Immature natural killer cell (primary cell): ENCODE data around the gene RSRC1. TPM values are rescaled to one million over a fixed set of nuclear protein-coding genes. Genes with fewer than 3 reads are reported as not detected.
A peak's percentile ranks its signal among the peaks of the same experiment; 100 is the strongest.
"Not testable (repeated sequence)": the region's sequence is repeated elsewhere in the genome, so short reads cannot be mapped to it uniquely, and the experiment has no call there.

Experiments used
- DNase-seq, 3 donors: peaks; one replicate each; pipeline ENCODE4 v3.0.0; 2022; ENCODE audit warnings: mixed read lengths in 1 of 3
- H3K27ac Mint-ChIP-seq, 6 donors: one replicate each; pipeline ENCODE4 v1.8.0; 2020; ENCODE audit warnings: mixed read lengths in 6 of 6, mild to moderate bottlenecking in 5 of 6, inconsistent platforms in 4 of 6, moderate library complexity in 3 of 6
- H3K27me3 Mint-ChIP-seq, 3 donors: one replicate each; pipeline ENCODE4 v1.8.0; 2020 to 2021; ENCODE audit warnings: low read depth in 3 of 3, mild to moderate bottlenecking in 3 of 3, mixed read lengths in 3 of 3, moderate library complexity in 3 of 3, inconsistent platforms in 1 of 3
- H3K36me3 Mint-ChIP-seq, 3 donors: one replicate each; pipeline ENCODE4 v1.8.0; 2020; ENCODE audit warnings: mixed read lengths in 3 of 3, inconsistent platforms in 2 of 3, mild to moderate bottlenecking in 2 of 3
- H3K4me1 Mint-ChIP-seq, 2 donors: one replicate each; pipeline ENCODE4 v1.8.0; 2020; ENCODE audit warnings: inconsistent platforms in 2 of 2, mild to moderate bottlenecking in 2 of 2, mixed read lengths in 2 of 2, moderate library complexity in 1 of 2
- H3K4me3 Mint-ChIP-seq, 5 donors: one replicate each; pipeline ENCODE4 v1.8.0; 2020; ENCODE audit warnings: mild to moderate bottlenecking in 5 of 5, mixed read lengths in 5 of 5, inconsistent platforms in 3 of 5, moderate library complexity in 3 of 5
- H3K9me3 Mint-ChIP-seq, 6 donors: one replicate each; pipeline ENCODE4 v1.8.0; 2020; ENCODE audit warnings: mild to moderate bottlenecking in 6 of 6, mixed read lengths in 6 of 6, inconsistent platforms in 4 of 6, moderate library complexity in 3 of 6
- polyA plus RNA-seq, 3 donors: library from polyadenylated mRNA; unstranded; fragments of 300-500 nt; fragmentation: Illumina TruSeq; gene quantifications; one replicate each; pipeline ENCODE4 v1.2.3, GENCODE V29; 2021

RSRC1 gene
- polyA plus RNA-seq, 3 donors from 2014 or later: 15.4 to 37.9 (median 37.1) TPM

- peaks cover 0 to 1% (median 0%) of the 10 kb centered on the region in 3 donors for H3K27me3 Mint-ChIP-seq
- no peak overlapping the region for H3K4me3 Mint-ChIP-seq
- H3K4me1 Mint-ChIP-seq: no peaks in the 10 kb centered on the region
- H3K36me3 Mint-ChIP-seq: peaks cover 17 to 37% (median 26%) of the 10 kb centered on the region in 3 donors
- no peak for DNase-seq
- H3K27ac Mint-ChIP-seq: no peak overlapping the region
- peaks cover 0 to 2% (median 0%) of the 10 kb centered on the region in 6 donors for H3K9me3 Mint-ChIP-seq
Observed at GRCh38 chr3:158279609-158280008, 169.7 kb downstream of the RSRC1 start.

GRCh38 chr3:158295771-158296170 is 185.9 kb downstream of the RSRC1 start:
- H3K27me3 Mint-ChIP-seq: no peaks in the 10 kb centered on the region
- no peak overlapping the region for H3K27ac Mint-ChIP-seq
- peaks cover 0 to 4% (median 3%) of the 10 kb centered on the region in 3 donors for H3K36me3 Mint-ChIP-seq
- H3K4me1 Mint-ChIP-seq: no peaks in the 10 kb centered on the region
- H3K4me3 Mint-ChIP-seq: no peak overlapping the region
- DNase-seq: no peak
- no peaks in the 10 kb centered on the region for H3K9me3 Mint-ChIP-seq

GRCh38 chr3:158297940-158298339 is 188.1 kb downstream of the RSRC1 start:
- H3K27me3 Mint-ChIP-seq: peaks cover 0 to 2% (median 0%) of the 10 kb centered on the region in 3 donors
- peaks cover 0 to 4% (median 3%) of the 10 kb centered on the region in 3 donors for H3K36me3 Mint-ChIP-seq
- no peak for DNase-seq
- no peak overlapping the region for H3K27ac Mint-ChIP-seq
- no peaks in the 10 kb centered on the region for H3K9me3 Mint-ChIP-seq
- H3K4me1 Mint-ChIP-seq: no peaks in the 10 kb centered on the region
- H3K4me3 Mint-ChIP-seq: no peak overlapping the region

GRCh38 chr3:158308236-158308928 is 198.5 kb downstream of the RSRC1 start:
- H3K4me1 Mint-ChIP-seq: no peaks in the 10 kb centered on the region
- no peak for DNase-seq
- no peak overlapping the region for H3K4me3 Mint-ChIP-seq
- no peaks in the 10 kb centered on the region for H3K9me3 Mint-ChIP-seq
- peaks cover 0 to 3% (median 0%) of the 10 kb centered on the region in 3 donors for H3K36me3 Mint-ChIP-seq
- no peaks in the 10 kb centered on the region for H3K27me3 Mint-ChIP-seq
- H3K27ac Mint-ChIP-seq: no peak overlapping the region

GRCh38 chr3:158312560-158313141 is 202.8 kb downstream of the RSRC1 start:
- Mint-ChIP-seq H3K4me3 (no peak overlapping the region), H3K27ac (peak overlapping the region in 1 of 6 donors; percentile 47), H3K4me1 (no peaks in the 10 kb centered on the region), H3K9me3 (no peaks in the 10 kb centered on the region), H3K36me3 (peaks cover 0 to 4% (median 0%) of the 10 kb centered on the region in 3 donors), H3K27me3 (no peaks in the 10 kb centered on the region)
- DNase-seq: no peak

GRCh38 chr3:158313338-158313927 is 203.5 kb downstream of the RSRC1 start:
- Mint-ChIP-seq H3K27ac (no peak overlapping the region), H3K9me3 (no peaks in the 10 kb centered on the region), H3K4me1 (no peaks in the 10 kb centered on the region), H3K36me3 (peaks cover 0 to 4% (median 0%) of the 10 kb centered on the region in 3 donors), H3K4me3 (no peak overlapping the region), H3K27me3 (no peaks in the 10 kb centered on the region)
- DNase-seq: no peak

GRCh38 chr3:158314426-158315357 is 204.8 kb downstream of the RSRC1 start:
- Mint-ChIP-seq H3K27me3 (no peaks in the 10 kb centered on the region), H3K4me1 (no peaks in the 10 kb centered on the region), H3K27ac (no peak overlapping the region), H3K36me3 (peaks cover 0 to 4% (median 0%) of the 10 kb centered on the region in 3 donors), H3K4me3 (no peak overlapping the region), H3K9me3 (no peaks in the 10 kb centered on the region)
- DNase-seq: no peak

- not testable (repeated sequence) for H3K4me1 Mint-ChIP-seq, H3K27ac Mint-ChIP-seq, H3K9me3 Mint-ChIP-seq, DNase-seq, H3K36me3 Mint-ChIP-seq, H3K27me3 Mint-ChIP-seq
- H3K4me3 Mint-ChIP-seq: peak overlapping the region in 1 of 5 donors; percentile 3
Observed at GRCh38 chr3:158329696-158330441, 220.0 kb downstream of the RSRC1 start.

GRCh38 chr3:158330870-158331269 is 221.0 kb downstream of the RSRC1 start:
- Mint-ChIP-seq H3K36me3 (peaks cover 4 to 11% (median 5%) of the 10 kb centered on the region in 3 donors), H3K9me3 (peaks cover 0 to 6% (median under 1%) of the 10 kb centered on the region in 6 donors), H3K4me3 (no peak overlapping the region), H3K27me3 (no peaks in the 10 kb centered on the region), H3K27ac (no peak overlapping the region), H3K4me1 (no peaks in the 10 kb centered on the region)
- no peak for DNase-seq

GRCh38 chr3:158333736-158334135 is 223.8 kb downstream of the RSRC1 start:
- H3K27ac Mint-ChIP-seq: peak overlapping the region in 1 of 6 donors; percentile 46
- H3K27me3 Mint-ChIP-seq: no peaks in the 10 kb centered on the region
- peaks cover 5 to 15% (median 11%) of the 10 kb centered on the region in 3 donors for H3K36me3 Mint-ChIP-seq
- H3K4me1 Mint-ChIP-seq: no peaks in the 10 kb centered on the region
- no peak overlapping the region for H3K4me3 Mint-ChIP-seq
- H3K9me3 Mint-ChIP-seq: peaks cover 0 to 4% (median 0%) of the 10 kb centered on the region in 6 donors
- DNase-seq: no peak

GRCh38 chr3:158337110-158337509 is 227.2 kb downstream of the RSRC1 start:
- Mint-ChIP-seq H3K9me3 (peaks cover 0 to 8% (median 1%) of the 10 kb centered on the region in 6 donors), H3K36me3 (peaks cover 10 to 16% (median 15%) of the 10 kb centered on the region in 3 donors), H3K4me3 (no peak overlapping the region), H3K4me1 (no peaks in the 10 kb centered on the region), H3K27ac (no peak overlapping the region), H3K27me3 (no peaks in the 10 kb centered on the region)
- no peak for DNase-seq

GRCh38 chr3:158339638-158340037 is 229.7 kb downstream of the RSRC1 start:
- H3K36me3 Mint-ChIP-seq: peaks cover 9 to 24% (median 19%) of the 10 kb centered on the region in 3 donors
- H3K27ac Mint-ChIP-seq: no peak overlapping the region
- H3K4me1 Mint-ChIP-seq: no peaks in the 10 kb centered on the region
- H3K27me3 Mint-ChIP-seq: no peaks in the 10 kb centered on the region
- H3K4me3 Mint-ChIP-seq: no peak overlapping the region
- DNase-seq: no peak
- H3K9me3 Mint-ChIP-seq: peaks cover 0 to 5% (median 1%) of the 10 kb centered on the region in 6 donors

- not testable (repeated sequence) for H3K4me3 Mint-ChIP-seq, H3K9me3 Mint-ChIP-seq, H3K4me1 Mint-ChIP-seq, H3K27ac Mint-ChIP-seq, DNase-seq, H3K27me3 Mint-ChIP-seq
- peaks cover 5 to 17% (median 16%) of the 10 kb centered on the region in 3 donors for H3K36me3 Mint-ChIP-seq
Observed at GRCh38 chr3:158340951-158341350, 231.1 kb downstream of the RSRC1 start.
